Measurements from ENCODE around the gene SPC24.
"Not testable (repeated sequence)": the region's sequence is repeated elsewhere in the genome, so short reads cannot be mapped to it uniquely, and the experiment has no call there.

The SPC24 gene

GRCh38 chr19:11191273-11191755 is 35.7 kb upstream of the SPC24 start:
- no peak for TF ChIP-seq CTCF (IDR thresholded peaks at IDR 0.05; ENCODE audit: borderline replicate concordance, insufficient read depth, low read depth, low read length)
- H3K4me3 ChIP-seq (ENCODE audit: low read depth, low read length), result no peak overlapping the region

GRCh38 chr19:11190501-11190900 is 34.9 kb upstream of the SPC24 start:
- H3K4me3 ChIP-seq (ENCODE audit: low read depth, low read length), result no peak overlapping the region
- no peak for TF ChIP-seq CTCF (IDR thresholded peaks at IDR 0.05; ENCODE audit: borderline replicate concordance, insufficient read depth, low read depth, low read length)

GRCh38 chr19:11187441-11187840 is 31.9 kb upstream of the SPC24 start:
- no peak overlapping the region for H3K4me3 ChIP-seq (ENCODE audit: low read depth, low read length)
- no peak for TF ChIP-seq CTCF (IDR thresholded peaks at IDR 0.05; ENCODE audit: borderline replicate concordance, insufficient read depth, low read depth, low read length)

DNA sequence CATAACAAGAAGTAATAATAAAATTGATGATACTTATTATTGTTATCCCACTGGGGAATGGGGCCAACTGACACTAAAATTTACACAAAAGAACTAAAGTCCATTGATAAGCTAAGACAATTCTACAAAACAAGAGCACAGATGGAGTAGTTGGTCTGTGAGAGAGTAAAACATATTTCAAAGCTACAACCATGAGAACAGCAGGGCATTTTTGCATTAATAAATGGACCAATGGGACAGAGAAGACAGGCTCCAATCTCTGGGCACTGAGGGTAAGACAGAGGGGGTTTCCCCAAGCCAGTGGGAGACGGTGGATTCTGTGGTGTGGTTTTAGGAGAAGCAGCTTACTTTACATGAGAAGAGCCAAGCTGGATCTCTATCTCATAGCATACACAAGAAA is 27.4 kb upstream of the SPC24 start:
- no peak for TF ChIP-seq CTCF (IDR thresholded peaks at IDR 0.05; ENCODE audit: borderline replicate concordance, insufficient read depth, low read depth, low read length)

GRCh38 chr19:11181488-11181887 is 25.9 kb upstream of the SPC24 start:
- no peak overlapping the region for H3K4me3 ChIP-seq (ENCODE audit: low read depth, low read length)
- no peak for TF ChIP-seq CTCF (IDR thresholded peaks at IDR 0.05; ENCODE audit: borderline replicate concordance, insufficient read depth, low read depth, low read length)

More for the DNA sequence above, 27.4 kb upstream of the SPC24 start:
- no peak overlapping the region for H3K4me3 ChIP-seq (ENCODE audit: low read depth, low read length)

DNA sequence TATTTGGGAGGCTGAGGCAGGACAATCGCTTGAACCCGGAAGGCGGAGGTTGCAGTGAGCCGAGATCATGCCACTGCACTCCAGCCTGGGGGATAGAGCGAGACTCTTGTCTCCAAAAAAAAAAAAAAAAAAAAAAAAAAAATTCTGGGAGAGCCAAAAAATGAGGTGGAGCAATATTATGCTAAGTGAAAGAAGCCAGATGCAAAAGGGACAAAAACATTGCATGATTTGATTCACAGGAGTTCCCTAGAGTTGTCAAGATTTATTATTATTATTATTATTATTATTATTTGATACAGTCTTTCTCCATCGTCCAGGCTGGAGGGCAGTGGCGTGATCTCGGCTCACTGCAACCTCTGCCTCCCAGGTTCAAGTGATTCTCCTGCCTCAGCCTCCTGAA is 25.4 kb upstream of the SPC24 start:
- H3K4me3 ChIP-seq (ENCODE audit: low read depth, low read length), result not testable (repeated sequence)

- no peak for TF ChIP-seq CTCF (IDR thresholded peaks at IDR 0.05; ENCODE audit: borderline replicate concordance, insufficient read depth, low read depth, low read length)
- H3K4me3 ChIP-seq (ENCODE audit: low read depth, low read length), result no peak overlapping the region
Observed at GRCh38 chr19:11180346-11180745, 24.8 kb upstream of the SPC24 start.

Measured in GM12875 (cell line).